Left forelimb (tissue), 1 donor: ENCODE measurements around the gene FFAR1.
A peak's percentile ranks its signal among the peaks of the same experiment; 100 is the strongest.
"Not testable (repeated sequence)": the region's sequence is repeated elsewhere in the genome, so short reads cannot be mapped to it uniquely, and the experiment has no call there.

Experiments used
- DNase-seq: peaks from one replicate; pipeline ENCODE4 v3.0.0-alpha.2; 2018; ENCODE audit warnings: low spot score

The FFAR1 gene

GRCh38 chr19:35342430-35342829 is 5.3 kb upstream of the FFAR1 start:
- DNase-seq = no peak

GRCh38 chr19:35344511-35345031 is 3.1 kb upstream of the FFAR1 start:
- DNase-seq = peak; percentile 31

GRCh38 chr19:35345671-35346111 is 2.0 kb upstream of the FFAR1 start:
- DNase-seq = peak; percentile 38

GRCh38 chr19:35346193-35347052 is 1.3 kb upstream of the FFAR1 start:
- peak; percentile 59 for DNase-seq

- DNase-seq = no peak
Measured at GRCh38 chr19:35347930-35348298, 212 bp downstream of the FFAR1 start.

- DNase-seq = peak; percentile 22
Measured at GRCh38 chr19:35348911-35349611, 1.4 kb downstream of the FFAR1 start.

- peak; percentile 45 for DNase-seq
Measured at GRCh38 chr19:35349614-35350521, 2.2 kb downstream of the FFAR1 start.

GRCh38 chr19:35350591-35350990 is 2.9 kb downstream of the FFAR1 start:
- no peak for DNase-seq

- no peak for DNase-seq
Measured at GRCh38 chr19:35351411-35352176, 3.9 kb downstream of the FFAR1 start.

GRCh38 chr19:35352177-35352447 is 4.4 kb downstream of the FFAR1 start:
- no peak for DNase-seq

- DNase-seq = no peak
Measured at GRCh38 chr19:35352448-35353304, 5.0 kb downstream of the FFAR1 start.

GRCh38 chr19:35353635-35354034 is 5.9 kb downstream of the FFAR1 start:
- peak; percentile 22 for DNase-seq

- DNase-seq = peak; percentile 22
Measured at GRCh38 chr19:35354898-35355297, 7.2 kb downstream of the FFAR1 start.

- no peak for DNase-seq
Measured at GRCh38 chr19:35355791-35356460, 8.2 kb downstream of the FFAR1 start.

- DNase-seq = no peak
Measured at GRCh38 chr19:35357867-35358573, 10.3 kb downstream of the FFAR1 start, which contains the start of gene FFAR3. Gene FFAR3 (plus strand): TSS chr19:35358460. CDS start chr19:35358891, 431 bp downstream.

- not testable (repeated sequence) for DNase-seq
Measured at GRCh38 chr19:35358834-35359233, 11.1 kb downstream of the FFAR1 start.

GRCh38 chr19:35359395-35359794 is 11.7 kb downstream of the FFAR1 start:
- not testable (repeated sequence) for DNase-seq

- not testable (repeated sequence) for DNase-seq
Measured at GRCh38 chr19:35360081-35360480, 12.4 kb downstream of the FFAR1 start.

GRCh38 chr19:35360880-35361420 is 13.2 kb downstream of the FFAR1 start:
- no peak for DNase-seq
